Testis (tissue), 2 donors: ENCODE results near the gene SLC12A6.

ENCODE experiments used
- CTCF ChIP-seq, 3 experiments: fragments of 450-650 bp in 2 of 3; fragments of 200-600 bp in 1 of 3; sonication (generic) in 1 of 3; IDR thresholded peaks; one replicate each; pipeline ENCODE4 v1.5.1; 2016 to 2019; ENCODE audit warnings: antibody characterized with exemption in 3 of 3, mild to moderate bottlenecking in 2 of 3, moderate library complexity in 1 of 3
- POLR2A ChIP-seq: fragments of 450-650 bp; IDR thresholded peaks from one replicate; pipeline ENCODE4 v1.6.1; 2017; ENCODE audit warnings: antibody characterized with exemption, mild to moderate bottlenecking, moderate library complexity

DNA sequence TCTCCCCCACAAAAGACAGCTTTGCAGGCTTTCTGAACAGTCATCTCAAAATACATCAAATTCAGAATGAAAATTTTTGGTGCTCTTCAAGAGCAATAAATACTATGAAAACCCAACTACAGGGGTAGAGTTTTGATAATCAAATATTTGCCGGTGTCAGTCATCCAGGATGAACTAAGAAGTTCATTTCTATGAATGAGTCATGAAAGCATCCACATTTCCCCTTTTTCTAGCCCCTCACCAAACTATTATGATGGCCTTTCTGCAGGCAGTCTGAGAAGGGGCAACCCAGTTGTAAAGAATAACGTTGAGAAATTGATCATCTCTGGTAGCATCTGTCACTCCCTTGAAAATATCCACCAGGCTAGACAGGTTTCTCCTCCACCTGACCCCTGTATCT lies 32.5 kb upstream of the SLC12A6 start:
- no peak for TF ChIP-seq CTCF (IDR thresholded peaks at IDR 0.05)
- no peak for TF ChIP-seq POLR2A
